ENCODE data around the gene EHD4. TPM values are rescaled to one million over a fixed set of nuclear protein-coding genes. Genes with fewer than 3 reads are reported as not detected.

The EHD4 gene
- total RNA-seq, 1 donor from 2014 or later = 23.8 TPM

DNA sequence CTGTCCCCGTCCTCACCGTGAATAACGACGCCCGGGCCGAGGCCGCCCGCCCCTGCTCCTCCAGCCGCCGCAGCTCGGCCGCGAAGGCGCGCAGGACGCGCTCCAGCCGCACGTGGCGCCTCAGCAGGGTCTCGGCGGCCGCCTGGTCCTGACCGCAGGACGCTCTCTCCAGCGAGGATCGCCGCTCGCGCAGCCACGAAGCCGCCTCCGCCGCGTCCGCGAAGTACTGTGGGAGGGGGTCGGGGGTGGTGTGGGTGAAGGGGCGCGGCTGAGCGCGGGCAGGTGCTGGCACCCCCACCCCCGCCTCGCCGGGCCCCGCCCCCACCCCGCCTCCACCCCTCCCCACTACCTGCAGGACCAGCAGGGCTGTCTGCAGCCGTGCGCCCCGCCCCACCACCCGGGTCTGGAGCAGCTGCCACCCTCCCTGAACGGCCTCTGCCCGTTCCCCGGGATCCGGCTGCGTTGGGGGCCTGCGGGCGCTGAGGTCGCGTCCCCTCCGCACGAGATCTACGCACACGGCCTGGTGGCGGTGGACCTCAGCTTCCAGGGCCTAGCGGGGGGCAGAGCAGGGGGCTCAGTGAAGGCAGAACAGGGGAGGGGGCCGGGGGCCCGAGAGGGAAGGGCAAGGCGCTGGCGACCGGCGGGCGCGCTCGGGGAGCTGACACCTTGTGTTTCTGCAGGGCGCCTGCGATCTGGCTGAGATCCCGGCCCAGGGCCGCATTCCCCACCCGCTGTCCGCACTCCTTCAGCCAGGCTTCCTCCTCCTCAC is 90.3 kb downstream of the EHD4 start:
- DNase-seq (ENCODE audit: low spot score) = peak; percentile 81
- TF ChIP-seq, protein P1, sequence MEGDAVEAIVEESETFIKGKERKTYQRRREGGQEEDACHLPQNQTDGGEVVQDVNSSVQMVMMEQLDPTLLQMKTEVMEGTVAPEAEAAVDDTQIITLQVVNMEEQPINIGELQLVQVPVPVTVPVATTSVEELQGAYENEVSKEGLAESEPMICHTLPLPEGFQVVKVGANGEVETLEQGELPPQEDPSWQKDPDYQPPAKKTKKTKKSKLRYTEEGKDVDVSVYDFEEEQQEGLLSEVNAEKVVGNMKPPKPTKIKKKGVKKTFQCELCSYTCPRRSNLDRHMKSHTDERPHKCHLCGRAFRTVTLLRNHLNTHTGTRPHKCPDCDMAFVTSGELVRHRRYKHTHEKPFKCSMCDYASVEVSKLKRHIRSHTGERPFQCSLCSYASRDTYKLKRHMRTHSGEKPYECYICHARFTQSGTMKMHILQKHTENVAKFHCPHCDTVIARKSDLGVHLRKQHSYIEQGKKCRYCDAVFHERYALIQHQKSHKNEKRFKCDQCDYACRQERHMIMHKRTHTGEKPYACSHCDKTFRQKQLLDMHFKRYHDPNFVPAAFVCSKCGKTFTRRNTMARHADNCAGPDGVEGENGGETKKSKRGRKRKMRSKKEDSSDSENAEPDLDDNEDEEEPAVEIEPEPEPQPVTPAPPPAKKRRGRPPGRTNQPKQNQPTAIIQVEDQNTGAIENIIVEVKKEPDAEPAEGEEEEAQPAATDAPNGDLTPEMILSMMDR (IDR thresholded peaks at IDR 0.05) = no peak
- Mint-ChIP-seq H3K9me3 (ENCODE audit: low read depth) (no peaks in the 10 kb centered on the region), H3K4me3 (ENCODE audit: unreplicated experiment) (no peak overlapping the region), H3K27me3 (ENCODE audit: low read depth) (no peaks in the 10 kb centered on the region), H3K4me1 (ENCODE audit: low read depth) (peaks cover 4% of the 10 kb centered on the region), H3K27ac (ENCODE audit: unreplicated experiment) (no peak overlapping the region), H3K36me3 (ENCODE audit: low read depth) (peaks cover 5% of the 10 kb centered on the region)

DNA sequence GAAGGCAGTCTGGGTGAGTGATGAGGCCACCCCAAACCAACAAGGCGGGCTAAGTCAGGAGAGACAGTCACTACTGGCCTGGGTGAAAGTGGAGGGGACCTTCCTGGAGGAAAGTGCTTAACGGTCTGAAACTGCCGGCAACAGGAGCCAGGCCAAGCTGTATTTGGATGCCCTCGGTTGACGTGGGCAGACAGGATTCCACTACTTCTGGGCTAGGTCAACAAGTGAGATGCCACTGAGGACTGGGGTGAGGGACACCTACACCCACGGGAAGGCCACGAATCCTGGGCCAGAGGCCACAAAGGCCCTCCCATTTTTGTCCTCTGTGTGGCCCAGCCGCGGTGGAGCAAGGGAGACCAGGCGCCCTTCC is 90.8 kb downstream of the EHD4 start:
- Mint-ChIP-seq H3K4me1 (ENCODE audit: low read depth) (peaks cover 4% of the 10 kb centered on the region), H3K4me3 (ENCODE audit: unreplicated experiment) (no peak overlapping the region), H3K27me3 (ENCODE audit: low read depth) (no peaks in the 10 kb centered on the region), H3K36me3 (ENCODE audit: low read depth) (peaks cover 5% of the 10 kb centered on the region), H3K9me3 (ENCODE audit: low read depth) (no peaks in the 10 kb centered on the region), H3K27ac (ENCODE audit: unreplicated experiment) (no peak overlapping the region)
- no peak for DNase-seq (ENCODE audit: low spot score)
- TF ChIP-seq, protein P1 (IDR thresholded peaks at IDR 0.05) = no peak

- peaks cover 5% of the 10 kb centered on the region for H3K36me3 Mint-ChIP-seq (ENCODE audit: low read depth)
Observed at GRCh38 chr15:41881086-41881485, 91.3 kb downstream of the EHD4 start.

DNA sequence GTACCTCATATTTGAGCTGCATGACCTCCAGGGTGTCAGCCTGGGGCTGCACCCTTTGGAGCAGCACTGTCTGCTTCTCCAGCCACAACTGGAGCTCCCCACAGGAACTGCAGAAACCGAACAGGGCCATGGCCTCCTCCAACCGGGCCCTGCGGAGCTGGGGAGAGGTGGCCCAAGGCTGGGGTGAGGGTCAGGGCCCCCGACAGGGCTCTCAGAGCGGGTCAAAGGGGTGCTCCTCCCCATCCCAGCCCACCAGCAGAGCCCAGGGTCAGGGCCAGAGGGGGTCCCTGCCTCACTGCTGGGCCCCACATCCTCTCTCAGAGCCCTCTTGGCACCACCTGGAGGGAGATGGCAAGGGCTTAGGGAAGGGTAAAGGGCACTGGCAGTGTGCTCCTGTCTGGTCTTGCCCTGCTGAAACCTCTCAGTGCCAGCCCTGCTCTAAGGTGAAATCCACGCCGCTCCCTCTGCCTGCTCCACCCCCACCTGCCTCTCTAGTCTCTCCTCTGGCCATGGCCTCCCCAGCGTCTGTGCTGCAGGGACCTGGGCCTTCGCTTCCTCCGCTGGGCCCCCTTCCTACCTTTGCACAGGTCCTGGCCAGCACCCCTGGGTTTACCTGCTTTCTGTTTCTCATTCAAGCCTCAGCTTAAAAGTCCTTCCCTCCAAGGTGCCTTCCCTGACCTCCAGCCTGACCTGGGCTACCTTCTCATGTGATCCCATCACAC is 92.0 kb downstream of the EHD4 start:
- Mint-ChIP-seq H3K27me3 (ENCODE audit: low read depth) (no peaks in the 10 kb centered on the region), H3K27ac (ENCODE audit: unreplicated experiment) (no peak overlapping the region), H3K9me3 (ENCODE audit: low read depth) (no peaks in the 10 kb centered on the region), H3K4me3 (ENCODE audit: unreplicated experiment) (no peak overlapping the region), H3K4me1 (ENCODE audit: low read depth) (peaks cover 2% of the 10 kb centered on the region), H3K36me3 (ENCODE audit: low read depth) (peaks cover 6% of the 10 kb centered on the region)
- TF ChIP-seq, protein P1 (IDR thresholded peaks at IDR 0.05) = no peak
- peak; percentile 64 for DNase-seq (ENCODE audit: low spot score)

More at GRCh38 chr15:41881086-41881485, 91.3 kb downstream of the EHD4 start:
- H3K4me1 Mint-ChIP-seq (ENCODE audit: low read depth) = peaks cover 4% of the 10 kb centered on the region
- H3K9me3 Mint-ChIP-seq (ENCODE audit: low read depth) = no peaks in the 10 kb centered on the region
- peak; percentile 75 for DNase-seq (ENCODE audit: low spot score)
- no peak overlapping the region for H3K27ac Mint-ChIP-seq (ENCODE audit: unreplicated experiment)
- no peaks in the 10 kb centered on the region for H3K27me3 Mint-ChIP-seq (ENCODE audit: low read depth)
- no peak overlapping the region for H3K4me3 Mint-ChIP-seq (ENCODE audit: unreplicated experiment)
- TF ChIP-seq, protein P1 (IDR thresholded peaks at IDR 0.05) = no peak

GRCh38 chr15:41879321-41879845 is 93.0 kb downstream of the EHD4 start:
- Mint-ChIP-seq H3K27me3 (ENCODE audit: low read depth) (no peaks in the 10 kb centered on the region), H3K4me3 (ENCODE audit: unreplicated experiment) (no peak overlapping the region), H3K9me3 (ENCODE audit: low read depth) (no peaks in the 10 kb centered on the region), H3K27ac (ENCODE audit: unreplicated experiment) (no peak overlapping the region), H3K4me1 (ENCODE audit: low read depth) (no peaks in the 10 kb centered on the region), H3K36me3 (ENCODE audit: low read depth) (peaks cover 6% of the 10 kb centered on the region)
- DNase-seq (ENCODE audit: low spot score) = no peak
- TF ChIP-seq, protein P1 (IDR thresholded peaks at IDR 0.05) = no peak
